ENCODE measurements around the gene OPA3. TPM values are rescaled to one million over a fixed set of nuclear protein-coding genes. Genes with fewer than 3 reads are reported as not detected.
"Not testable (repeated sequence)": the region's sequence is repeated elsewhere in the genome, so short reads cannot be mapped to it uniquely, and the experiment has no call there.

Gene OPA3
- polyA plus RNA-seq, 1 donor (not counting 4 experiments of a cell fraction or from before 2014, with no cell fraction given) = 11.9 TPM

DNA sequence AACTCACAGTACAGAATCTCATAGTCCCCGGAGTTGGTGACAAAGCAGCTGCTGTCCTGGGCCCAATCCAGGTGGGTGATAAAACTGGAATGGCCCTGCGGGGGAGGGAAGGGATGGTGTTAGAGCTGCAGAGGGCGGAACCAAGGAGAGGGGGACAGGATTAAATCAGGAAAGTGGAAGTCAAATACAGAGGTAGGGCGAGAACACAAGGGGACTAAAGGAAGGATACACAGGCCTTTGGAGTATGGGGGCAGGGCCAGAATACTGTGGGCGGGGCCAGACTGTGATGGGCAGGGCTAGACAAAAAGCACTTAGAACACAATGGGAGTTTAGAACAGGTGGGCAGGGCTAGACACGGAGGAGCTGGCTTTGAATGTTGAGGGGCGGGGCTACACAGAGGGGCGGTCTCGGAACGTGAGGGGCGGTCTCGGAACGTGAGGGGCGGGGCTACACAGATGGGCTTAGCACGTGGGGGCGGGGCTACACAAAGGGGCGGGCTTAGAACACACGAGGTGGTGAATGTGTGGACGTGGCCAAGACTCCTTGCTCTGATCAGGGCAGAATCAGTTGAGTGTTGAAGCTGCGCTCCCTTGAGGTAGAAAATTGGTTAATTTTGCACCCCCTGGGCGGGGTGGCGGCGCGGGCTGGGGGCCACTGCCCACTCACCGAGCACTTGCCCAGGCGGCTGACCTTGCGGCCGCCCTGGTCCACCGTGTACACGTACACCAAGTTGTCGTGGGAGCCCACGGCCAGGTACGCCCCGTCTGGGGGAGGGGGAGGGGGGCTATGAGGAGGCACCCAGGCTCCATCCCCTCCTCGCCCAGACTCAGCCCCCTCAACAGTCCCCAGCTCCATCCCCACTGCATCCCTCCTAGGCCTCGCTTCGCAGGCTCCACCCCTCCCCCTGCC lies 31.4 kb upstream of the OPA3 start:
- FAIRE-seq = peak; percentile 41
- no peak overlapping the region for H2AFZ ChIP-seq (ENCODE audit: control insufficient read depth, low read length)
- no peaks in the 10 kb centered on the region for H4K20me1 ChIP-seq (ENCODE audit: control insufficient read depth, extremely low read depth, insufficient read depth, low read length)
- no peaks in the 10 kb centered on the region for H3K9me1 ChIP-seq (ENCODE audit: control insufficient read depth, extremely low read depth, insufficient read depth, low read length)
- H3K27me3 ChIP-seq (ENCODE audit: control insufficient read depth, extremely low read depth, insufficient read depth, low read length) = no peaks in the 10 kb centered on the region
- H3K4me3 ChIP-seq (ENCODE audit: control insufficient read depth in 2 of 3, extremely low read depth in 1 of 3, insufficient read depth in 2 of 3, low read depth in 1 of 3, low read length in 3 of 3) = no peak overlapping the region
- peak overlapping the region; percentile 51 for H3K27ac ChIP-seq (ENCODE audit: control insufficient read depth, insufficient read depth, low read length)
- peak; percentile 53 for DNase-seq (ENCODE audit: low read depth, low spot score)
- no peak overlapping the region for H3K9ac ChIP-seq (ENCODE audit: control insufficient read depth, extremely low read depth, insufficient read depth, low read length)
- dilution Hi-C loops (cut with MboI; ENCODE audit: extremely low pct_ligation_motif_present, low sequenced_read_pairs) = no loop called here
- no peaks in the 10 kb centered on the region for H3K79me2 ChIP-seq (ENCODE audit: control insufficient read depth, insufficient read depth, low read length)
- no peak for TF ChIP-seq CTCF (optimal IDR thresholded peaks at IDR 0.05 in 1 of 3, IDR thresholded peaks at IDR 0.05 in 1 of 3, conservative IDR thresholded peaks at IDR 0.05 in 1 of 3; ENCODE audit: extremely low read depth in 1 of 3, insufficient read depth in 2 of 3, low read length in 3 of 3)
- TF ChIP-seq EZH2 (IDR thresholded peaks at IDR 0.05; ENCODE audit: low read length) = no peak
- peaks cover 27 to 44% of the 10 kb centered on the region in 2 experiments for H3K36me3 ChIP-seq (ENCODE audit: control insufficient read depth in 2 of 2, extremely low read depth in 1 of 2, insufficient read depth in 2 of 2, low read length in 2 of 2)
- H3K4me2 ChIP-seq (ENCODE audit: control insufficient read depth, extremely low read depth, insufficient read depth, low read depth, low read length) = no peak overlapping the region
- peaks cover 23% of the 10 kb centered on the region for H3K4me1 ChIP-seq (ENCODE audit: control insufficient read depth, extremely low read depth, insufficient read depth, low read length)
- no peaks in the 10 kb centered on the region for H3K9me3 ChIP-seq (ENCODE audit: control insufficient read depth, low read depth, low read length)

- H3K27me3 ChIP-seq (ENCODE audit: control insufficient read depth, extremely low read depth, insufficient read depth, low read length); FAIRE-seq; H3K4me3 ChIP-seq (ENCODE audit: control insufficient read depth in 2 of 3, extremely low read depth in 1 of 3, insufficient read depth in 2 of 3, low read depth in 1 of 3, low read length in 3 of 3); H4K20me1 ChIP-seq (ENCODE audit: control insufficient read depth, extremely low read depth, insufficient read depth, low read length); H3K9me3 ChIP-seq (ENCODE audit: control insufficient read depth, low read depth, low read length); H3K4me2 ChIP-seq (ENCODE audit: control insufficient read depth, extremely low read depth, insufficient read depth, low read depth, low read length); dilution Hi-C loops (cut with MboI; ENCODE audit: extremely low pct_ligation_motif_present, low sequenced_read_pairs); H2AFZ ChIP-seq (ENCODE audit: control insufficient read depth, low read length); H3K79me2 ChIP-seq (ENCODE audit: control insufficient read depth, insufficient read depth, low read length); H3K9me1 ChIP-seq (ENCODE audit: control insufficient read depth, extremely low read depth, insufficient read depth, low read length); DNase-seq (ENCODE audit: low read depth, low spot score); H3K9ac ChIP-seq (ENCODE audit: control insufficient read depth, extremely low read depth, insufficient read depth, low read length): not testable (repeated sequence)
- Histone ChIP-seq H3K27ac (ENCODE audit: control insufficient read depth, insufficient read depth, low read length) (peak overlapping the region; percentile 96), H3K36me3 (ENCODE audit: control insufficient read depth in 2 of 2, extremely low read depth in 1 of 2, insufficient read depth in 2 of 2, low read length in 2 of 2) (peaks cover 24 to 44% of the 10 kb centered on the region in 2 experiments), H3K4me1 (ENCODE audit: control insufficient read depth, extremely low read depth, insufficient read depth, low read length) (peaks cover 23% of the 10 kb centered on the region)
Observed at GRCh38 chr19:45615056-45615455, 30.5 kb upstream of the OPA3 start.

Data from keratinocyte (primary cell).